ENCODE data around the gene DUSP6. TPM values are rescaled to one million over a fixed set of nuclear protein-coding genes. Genes with fewer than 3 reads are reported as not detected.

DUSP6 gene
- total and polyA plus RNA-seq, 2 of the 8 experiments (the other 6 are each of a cell fraction or from before 2014, with no cell fraction given) = 99.3 to 179 TPM

GRCh38 chr12:89347325-89347829, 4.9 kb downstream of the DUSP6 start (continued):
- TF ChIP-seq EP300 (IDR thresholded peaks at IDR 0.05; ENCODE audit: borderline replicate concordance in 1 of 2, low read depth in 2 of 2, low read length in 2 of 2) (no peak), CREB1 (IDR thresholded peaks at IDR 0.05) (no peak), TEAD4 (IDR thresholded peaks at IDR 0.05; ENCODE audit: low read depth, low read length) (no peak), SP4 (IDR thresholded peaks at IDR 0.05; ENCODE audit: low read length) (no peak), CBX5 (IDR thresholded peaks at IDR 0.05; ENCODE audit: low read depth, low read length) (no peak)
